ENCODE results near the gene GPR34.

The GPR34 gene

GRCh38 chrX:41739871-41740270 is 51.1 kb downstream of the GPR34 start:
- no peak for DNase-seq
